T1000 (cell line): Measurements from ENCODE around the gene CACUL1.
"Not testable (repeated sequence)": the region's sequence is repeated elsewhere in the genome, so short reads cannot be mapped to it uniquely, and the experiment has no call there.

Experiments used
- DNase-seq: peaks from one replicate; lab custom pipeline; 2025; ENCODE audit warnings: mixed read lengths; lab: John Stamatoyannopoulos, UW

CACUL1 gene

GRCh38 chr10:118768041-118768919 lies 13.5 kb upstream of the CACUL1 start:
- no peak for DNase-seq

- DNase-seq = no peak
These were observed 12.7 kb upstream of the CACUL1 start for GRCh38 chr10:118767297-118768040.

GRCh38 chr10:118764195-118764594 lies 9.4 kb upstream of the CACUL1 start:
- DNase-seq = no peak

GRCh38 chr10:118763202-118763988 lies 8.6 kb upstream of the CACUL1 start:
- DNase-seq = no peak

GRCh38 chr10:118760265-118760664 lies 5.5 kb upstream of the CACUL1 start:
- DNase-seq = no peak

- no peak for DNase-seq
These were observed 3.7 kb upstream of the CACUL1 start for GRCh38 chr10:118758449-118758848.

GRCh38 chr10:118754229-118754555 lies 578 bp downstream of the CACUL1 start:
- DNase-seq = peak; percentile 52

- DNase-seq = no peak
These were observed 1.2 kb downstream of the CACUL1 start for GRCh38 chr10:118753331-118754228.

- no peak for DNase-seq
These were observed 2.4 kb downstream of the CACUL1 start for GRCh38 chr10:118752409-118752808.

GRCh38 chr10:118751265-118751664 lies 3.5 kb downstream of the CACUL1 start:
- DNase-seq = no peak

- no peak for DNase-seq
These were observed 6.7 kb downstream of the CACUL1 start for GRCh38 chr10:118748041-118748440.

- no peak for DNase-seq
These were observed 8.5 kb downstream of the CACUL1 start for GRCh38 chr10:118746246-118746645.

- DNase-seq = no peak
These were observed 9.7 kb downstream of the CACUL1 start for GRCh38 chr10:118745056-118745455.

GRCh38 chr10:118744346-118744918 lies 10.3 kb downstream of the CACUL1 start:
- DNase-seq = not testable (repeated sequence)

GRCh38 chr10:118742782-118743181 lies 12.0 kb downstream of the CACUL1 start:
- DNase-seq = no peak

- DNase-seq = no peak
These were observed 12.7 kb downstream of the CACUL1 start for GRCh38 chr10:118742032-118742431.

- DNase-seq = no peak
These were observed 16.4 kb downstream of the CACUL1 start for GRCh38 chr10:118738406-118738805.

- DNase-seq = no peak
These were observed 17.0 kb downstream of the CACUL1 start for GRCh38 chr10:118737603-118738302.

GRCh38 chr10:118735294-118735693 lies 19.5 kb downstream of the CACUL1 start:
- DNase-seq = no peak

GRCh38 chr10:118734475-118734874 lies 20.3 kb downstream of the CACUL1 start:
- no peak for DNase-seq
